ENCODE measurements around the gene PPIP5K1. TPM values are rescaled to one million over a fixed set of nuclear protein-coding genes. Genes with fewer than 3 reads are reported as not detected.

The PPIP5K1 gene
- total and polyA plus RNA-seq, 9 of the 15 experiments (the other 6 are each of a cell fraction or from before 2014, with no cell fraction given): 2.5 to 74.6 (median 35.1) TPM

GRCh38 chr15:43509660-43510199 lies 80.3 kb downstream of the PPIP5K1 start (continued):
- peak; percentile 30; the same call in 1 of the 2 replicates for TF ChIP-seq ARID4B (CRISPR knock-in tag; IDR thresholded peaks at IDR 0.05)
- TF ChIP-seq PTTG1 (tag; IDR thresholded peaks at IDR 0.05; ENCODE audit: low read depth): no peak
- no peak for TF ChIP-seq FOXJ2 (tag; IDR thresholded peaks at IDR 0.05)
- TF ChIP-seq RFX7 (CRISPR knock-in tag; IDR thresholded peaks at IDR 0.05): no peak
- TF ChIP-seq HMBOX1 (IDR thresholded peaks at IDR 0.05): no peak
- no peak for TF ChIP-seq HOMEZ (CRISPR knock-in tag; IDR thresholded peaks at IDR 0.05)
- TF ChIP-seq UBTF (IDR thresholded peaks at IDR 0.05; ENCODE audit: borderline replicate concordance in 1 of 2, low read depth in 2 of 2, low read length in 2 of 2): no peak
- no peak for TF ChIP-seq FOXM1 (IDR thresholded peaks at IDR 0.05; ENCODE audit: low read depth)
- TF ChIP-seq FOXM1 (CRISPR knock-in tag; IDR thresholded peaks at IDR 0.05; ENCODE audit: low read depth): no peak
- TF ChIP-seq AFF4 (CRISPR knock-in tag; IDR thresholded peaks at IDR 0.05): no peak
- TF ChIP-seq EZH2 (IDR thresholded peaks at IDR 0.05; ENCODE audit: borderline replicate concordance, low read depth, low read length): no peak
- TF ChIP-seq HDAC6 (IDR thresholded peaks at IDR 0.05; ENCODE audit: low read depth, low read length): no peak
- no peak for TF ChIP-seq ZFP30 (CRISPR knock-in tag; IDR thresholded peaks at IDR 0.05; ENCODE audit: borderline replicate concordance)

All from K562 (cell line).